Neural crest cell (in vitro differentiated cells): ENCODE results near the gene FBXL19. TPM values are rescaled to one million over a fixed set of nuclear protein-coding genes. Genes with fewer than 3 reads are reported as not detected.

ENCODE experiments used
- DNase-seq: peaks from one replicate; pipeline ENCODE4 v3.0.0; 2021; ENCODE audit warnings: low read depth, mixed read lengths, low spot score
- H3K27ac Mint-ChIP-seq: one replicate; pipeline ENCODE4 v1.8.0; 2021; ENCODE audit warnings: mild to moderate bottlenecking, mixed read lengths; ENCODE audit not compliant: unreplicated experiment
- H3K27me3 Mint-ChIP-seq: 2 replicates; pipeline ENCODE4 v1.8.0; 2021; ENCODE audit warnings: low read depth, mild to moderate bottlenecking, mixed read lengths
- H3K36me3 Mint-ChIP-seq: 2 replicates; pipeline ENCODE4 v1.8.0; 2021; ENCODE audit warnings: low read depth, mild to moderate bottlenecking, mixed read lengths
- H3K4me1 Mint-ChIP-seq: 2 replicates; pipeline ENCODE4 v1.8.0; 2021; ENCODE audit warnings: mixed read lengths
- H3K4me3 Mint-ChIP-seq: one replicate; pipeline ENCODE4 v1.8.0; 2021; ENCODE audit warnings: mild to moderate bottlenecking, mixed read lengths
- H3K9me3 Mint-ChIP-seq: 2 replicates; pipeline ENCODE4 v1.8.0; 2021; ENCODE audit warnings: mixed read lengths
- CTCF ChIP-seq: fragments of 200-600 bp; sonication (generic); conservative IDR thresholded peaks from 2 replicates; pipeline ENCODE4 v1.5.0; 2021; ENCODE audit warnings: antibody characterized with exemption, mild to moderate bottlenecking
- total RNA-seq: library from RNA; stranded (reverse); gene quantifications from 2 replicates; pipeline ENCODE4 v1.2.1, GENCODE V29; 2021

The FBXL19 gene
- total RNA-seq, 1 donor from 2014 or later: 84.7 TPM

DNA sequence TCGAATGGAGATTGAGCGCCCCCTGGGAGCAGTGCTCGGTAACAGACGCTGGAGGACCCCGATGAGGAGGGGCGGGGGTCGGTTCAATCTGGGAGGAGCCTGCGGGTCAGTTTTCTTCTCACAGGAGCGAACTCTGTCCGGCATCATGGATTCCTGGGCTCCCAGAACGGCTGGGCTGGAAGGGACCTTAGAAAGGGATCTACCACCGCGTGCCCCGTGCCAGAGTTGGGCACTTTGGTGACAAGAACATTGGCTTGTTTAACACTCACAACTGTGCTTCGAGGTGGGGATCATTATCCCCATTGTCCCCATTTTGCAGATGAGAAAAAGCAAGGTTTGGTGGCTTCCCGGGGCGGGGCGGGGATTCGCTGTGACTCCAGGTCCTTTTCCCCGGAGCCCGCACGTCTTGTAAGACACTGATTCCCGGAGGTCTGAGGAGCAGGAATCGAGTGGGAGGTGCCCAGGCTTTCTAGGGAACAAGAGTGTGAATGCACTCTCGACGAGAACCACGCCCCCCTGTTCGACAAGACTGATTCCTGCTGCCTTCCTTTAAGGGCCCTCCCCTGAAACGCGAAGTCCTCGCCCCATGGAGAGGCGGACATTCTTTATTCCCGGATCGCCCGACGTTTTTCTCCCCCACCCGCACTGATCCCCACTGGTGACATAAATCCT is 1.5 kb upstream of the FBXL19 start:
- H3K36me3 Mint-ChIP-seq: no peaks in the 10 kb centered on the region
- peak overlapping the region; percentile 100 for H3K27ac Mint-ChIP-seq
- H3K4me3 Mint-ChIP-seq: peak overlapping the region; percentile 99
- H3K9me3 Mint-ChIP-seq: no peaks in the 10 kb centered on the region
- H3K27me3 Mint-ChIP-seq: no peaks in the 10 kb centered on the region
- H3K4me1 Mint-ChIP-seq: peaks cover 33% of the 10 kb centered on the region
- peak; percentile 99 for DNase-seq
- peak; percentile 96 for TF ChIP-seq CTCF

- H3K27ac Mint-ChIP-seq: peak overlapping the region; percentile 100
- peak; percentile 99 for DNase-seq
- H3K4me1 Mint-ChIP-seq: peaks cover 33% of the 10 kb centered on the region
- no peaks in the 10 kb centered on the region for H3K9me3 Mint-ChIP-seq
- H3K4me3 Mint-ChIP-seq: peak overlapping the region; percentile 99
- H3K36me3 Mint-ChIP-seq: no peaks in the 10 kb centered on the region
- TF ChIP-seq CTCF: no peak
- no peaks in the 10 kb centered on the region for H3K27me3 Mint-ChIP-seq
Observed at GRCh38 chr16:30922420-30922959, 882 bp upstream of the FBXL19 start.

GRCh38 chr16:30922960-30923535 is 324 bp upstream of the FBXL19 start:
- peak overlapping the region; percentile 99 for H3K4me3 Mint-ChIP-seq
- H3K27me3 Mint-ChIP-seq: no peaks in the 10 kb centered on the region
- H3K36me3 Mint-ChIP-seq: no peaks in the 10 kb centered on the region
- DNase-seq: peak; percentile 92
- peak overlapping the region; percentile 100 for H3K27ac Mint-ChIP-seq
- no peak for TF ChIP-seq CTCF
- peaks cover 33% of the 10 kb centered on the region for H3K4me1 Mint-ChIP-seq
- H3K9me3 Mint-ChIP-seq: no peaks in the 10 kb centered on the region

DNA sequence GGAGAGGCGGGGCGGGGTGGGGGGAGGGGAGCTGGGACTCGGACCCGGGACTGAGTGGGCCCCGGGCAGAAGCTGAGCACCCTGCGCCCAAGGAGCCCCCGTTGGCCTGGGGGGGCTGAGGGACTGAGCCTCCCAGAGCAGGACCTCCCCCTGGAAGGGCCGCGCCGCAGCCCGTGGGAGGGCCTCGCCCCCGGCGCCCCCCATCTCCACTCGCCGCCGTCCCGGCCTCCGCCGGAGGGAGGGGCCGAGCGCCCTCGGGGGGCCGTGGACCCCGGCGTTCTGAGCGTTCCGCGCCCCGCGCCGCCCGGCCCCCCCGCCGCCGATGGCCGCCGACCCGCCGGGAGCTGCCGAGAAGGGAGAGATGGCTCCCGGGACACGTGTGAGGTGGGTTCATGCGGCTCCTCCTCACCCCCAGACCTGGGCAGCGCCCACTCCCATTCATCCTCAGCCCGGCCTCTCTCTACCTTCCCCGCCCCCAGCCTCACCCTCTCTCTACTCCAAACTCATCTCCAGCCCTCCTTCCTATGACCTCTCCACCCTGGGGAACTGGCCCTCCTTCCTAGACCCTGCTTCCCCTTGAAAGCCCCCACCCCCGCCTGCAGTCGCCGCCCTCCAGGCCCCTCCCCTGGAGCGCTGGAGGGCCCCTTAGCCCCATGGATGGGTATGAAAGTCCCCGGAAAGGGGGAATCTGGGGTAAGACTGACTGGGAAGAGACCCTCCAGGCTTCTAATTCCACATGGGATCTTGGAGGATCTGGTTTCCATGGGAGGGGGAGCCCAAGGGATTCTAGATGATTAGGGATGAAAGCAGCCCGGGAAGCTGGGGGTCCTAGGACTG is 922 bp downstream of the FBXL19 start:
- no peaks in the 10 kb centered on the region for H3K27me3 Mint-ChIP-seq
- H3K36me3 Mint-ChIP-seq: no peaks in the 10 kb centered on the region
- peak overlapping the region; percentile 43 for H3K27ac Mint-ChIP-seq
- H3K4me3 Mint-ChIP-seq: peak overlapping the region; percentile 91
- no peak for TF ChIP-seq CTCF
- H3K9me3 Mint-ChIP-seq: no peaks in the 10 kb centered on the region
- no peak for DNase-seq
- H3K4me1 Mint-ChIP-seq: peaks cover 33% of the 10 kb centered on the region

GRCh38 chr16:30924913-30925631 is 1.7 kb downstream of the FBXL19 start:
- no peaks in the 10 kb centered on the region for H3K9me3 Mint-ChIP-seq
- H3K27me3 Mint-ChIP-seq: no peaks in the 10 kb centered on the region
- H3K27ac Mint-ChIP-seq: peak overlapping the region; percentile 43
- TF ChIP-seq CTCF: no peak
- no peaks in the 10 kb centered on the region for H3K36me3 Mint-ChIP-seq
- peaks cover 33% of the 10 kb centered on the region for H3K4me1 Mint-ChIP-seq
- DNase-seq: no peak
- H3K4me3 Mint-ChIP-seq: peak overlapping the region; percentile 91
